Stimulated activated CD8-positive, alpha-beta memory T cell treated with anti-CD3 and anti-CD28 coated beads, Interleukin-12 subunit alpha, Interleukin-12 subunit beta, amount 100 ng/mL, for 24 hours (primary cell): ENCODE measurements around the gene SORL1.

Source experiments
- DNase-seq: peaks from one replicate; pipeline ENCODE4 v3.0.0-alpha.2; 2020; ENCODE audit errors: extremely low read depth

Gene SORL1

DNA sequence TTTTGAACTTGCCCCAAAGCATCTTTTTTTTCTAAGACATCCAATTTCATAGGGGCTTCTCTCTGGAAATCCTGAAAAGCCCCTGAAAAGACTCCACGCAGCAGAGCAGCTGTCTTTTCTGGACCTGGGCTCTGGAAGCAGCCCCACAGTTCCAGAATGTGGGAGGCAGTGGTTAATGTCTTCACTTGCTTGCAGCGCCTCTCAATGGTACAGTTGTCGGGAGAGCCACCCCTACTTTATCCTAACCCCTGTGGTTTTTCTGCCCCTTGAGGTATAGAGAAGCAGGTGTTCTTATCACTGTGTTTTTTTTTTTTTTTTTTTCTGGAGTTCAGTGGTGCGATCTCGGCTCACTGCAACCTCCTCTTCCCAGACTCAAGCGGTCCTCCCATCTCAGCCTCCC, 84.0 kb downstream of the SORL1 start:
- DNase-seq = no peak

DNA sequence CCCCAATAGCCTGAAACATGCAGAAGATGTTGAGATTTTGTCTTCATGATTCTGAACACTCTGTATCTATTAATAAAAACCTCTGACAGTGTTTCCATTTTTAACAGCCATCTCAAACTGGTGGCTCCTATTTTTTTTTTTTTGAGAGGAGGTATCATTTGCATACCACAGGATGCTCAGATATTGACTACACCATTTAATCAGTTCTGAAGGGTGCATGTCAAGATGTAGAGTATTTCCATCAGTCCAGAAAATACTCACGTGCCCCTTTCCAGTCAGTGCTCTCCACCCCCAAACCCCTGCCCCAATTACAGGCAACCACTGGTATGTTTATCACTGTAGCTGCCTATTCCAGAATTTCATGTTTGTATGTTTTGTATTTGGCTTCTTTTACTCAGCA, 85.9 kb downstream of the SORL1 start:
- no peak for DNase-seq

DNA sequence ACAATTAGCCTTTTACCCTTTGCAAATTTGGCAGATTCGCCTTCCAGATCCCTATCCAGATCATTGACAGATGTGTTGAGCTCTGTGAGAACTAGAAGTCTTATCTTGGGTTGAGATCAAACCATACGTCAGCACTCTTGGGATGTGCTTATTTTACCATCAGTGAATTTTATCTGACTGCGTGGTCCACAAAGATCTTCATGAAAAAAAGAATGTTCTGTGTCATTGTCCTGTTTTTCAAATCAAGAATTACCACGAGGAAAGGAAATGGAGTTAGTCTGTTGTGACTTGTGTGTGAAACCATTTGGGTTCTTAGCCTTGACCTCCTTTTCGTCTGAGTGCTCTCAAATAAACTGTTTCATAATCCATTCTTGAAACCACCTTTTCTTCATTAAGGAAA, 86.9 kb downstream of the SORL1 start:
- no peak for DNase-seq

DNA sequence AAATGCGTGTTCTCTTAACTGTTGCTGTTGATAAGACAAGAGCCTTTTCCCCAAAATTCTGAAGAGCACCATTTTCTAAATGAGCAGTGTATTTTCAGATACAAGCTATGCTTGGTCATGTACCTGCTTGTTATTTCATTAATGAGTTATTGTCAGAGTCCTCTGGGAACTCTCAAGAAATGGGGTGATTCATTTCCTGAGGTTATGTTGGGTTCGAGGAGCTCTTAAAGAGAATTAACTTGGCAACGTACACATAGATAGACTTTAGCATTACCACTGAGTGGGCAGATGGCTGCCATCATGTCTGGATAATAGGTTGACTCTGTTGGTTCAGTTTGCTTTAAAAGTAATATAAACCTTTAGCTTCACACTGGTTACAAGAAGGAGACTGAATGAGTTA, 88.5 kb downstream of the SORL1 start:
- no peak for DNase-seq

DNA sequence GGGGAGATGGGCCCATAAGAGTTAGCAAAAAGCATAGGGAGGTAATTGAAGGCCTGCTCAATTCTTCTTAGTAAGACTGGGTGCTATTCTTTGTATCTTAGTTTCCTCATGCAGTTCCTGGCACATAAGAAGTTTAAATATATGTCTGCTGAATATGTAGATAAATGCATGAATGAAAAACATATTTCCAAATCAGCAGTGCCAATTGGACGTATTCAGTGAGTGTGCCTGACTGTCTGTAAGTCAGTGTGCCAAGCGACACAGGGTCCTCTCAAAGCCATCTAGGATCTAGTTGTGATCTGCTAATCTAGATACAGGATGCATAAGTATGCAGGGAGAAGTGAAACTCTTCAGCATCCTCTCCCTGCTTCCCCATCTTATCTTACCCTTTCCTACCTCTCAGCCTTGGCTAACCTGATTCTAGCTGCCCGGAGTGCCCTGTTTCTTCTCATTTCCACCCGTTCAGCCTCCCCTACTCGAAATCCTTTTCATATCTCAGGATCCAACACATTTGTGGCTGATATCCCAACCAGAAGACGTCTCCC, 91.8 kb downstream of the SORL1 start:
- DNase-seq = no peak

DNA sequence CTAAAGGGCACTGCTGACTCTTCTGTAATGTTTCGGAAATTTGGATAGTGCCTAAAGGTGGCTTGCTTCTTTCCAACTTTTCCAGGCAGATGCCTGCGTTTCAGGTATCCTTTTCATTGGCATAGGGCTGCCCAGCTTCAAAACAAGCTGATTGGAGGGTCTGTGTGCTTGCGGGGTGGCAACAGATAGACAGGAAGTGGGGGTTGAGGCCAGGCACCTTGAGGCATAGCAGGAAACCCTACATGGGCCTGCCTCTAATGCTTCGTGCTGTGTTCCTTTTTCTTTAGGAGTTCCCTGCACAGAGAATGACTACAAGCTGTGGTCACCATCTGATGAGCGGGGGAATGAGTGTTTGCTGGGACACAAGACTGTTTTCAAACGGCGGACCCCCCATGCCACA, 92.8 kb downstream of the SORL1 start:
- DNase-seq = no peak

DNA sequence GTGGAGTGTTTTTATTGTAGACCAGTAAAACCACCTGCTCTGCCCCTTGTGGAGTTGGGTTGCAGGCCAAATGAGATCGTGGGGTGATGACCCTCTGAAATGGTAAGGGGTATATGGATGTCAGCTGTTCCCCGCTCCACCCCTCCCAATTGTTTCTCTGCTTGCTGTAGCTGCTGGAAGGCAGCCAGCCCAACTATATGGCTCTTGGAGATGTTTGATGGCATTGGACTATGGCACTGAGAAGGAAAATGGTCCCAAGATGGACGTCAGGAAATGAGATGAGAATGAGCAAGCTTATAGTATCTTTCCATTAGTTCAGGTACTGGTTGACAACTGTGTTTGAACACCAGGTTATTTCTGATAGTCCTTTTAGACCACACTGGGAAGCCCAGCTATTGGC, 95.5 kb downstream of the SORL1 start:
- no peak for DNase-seq

DNA sequence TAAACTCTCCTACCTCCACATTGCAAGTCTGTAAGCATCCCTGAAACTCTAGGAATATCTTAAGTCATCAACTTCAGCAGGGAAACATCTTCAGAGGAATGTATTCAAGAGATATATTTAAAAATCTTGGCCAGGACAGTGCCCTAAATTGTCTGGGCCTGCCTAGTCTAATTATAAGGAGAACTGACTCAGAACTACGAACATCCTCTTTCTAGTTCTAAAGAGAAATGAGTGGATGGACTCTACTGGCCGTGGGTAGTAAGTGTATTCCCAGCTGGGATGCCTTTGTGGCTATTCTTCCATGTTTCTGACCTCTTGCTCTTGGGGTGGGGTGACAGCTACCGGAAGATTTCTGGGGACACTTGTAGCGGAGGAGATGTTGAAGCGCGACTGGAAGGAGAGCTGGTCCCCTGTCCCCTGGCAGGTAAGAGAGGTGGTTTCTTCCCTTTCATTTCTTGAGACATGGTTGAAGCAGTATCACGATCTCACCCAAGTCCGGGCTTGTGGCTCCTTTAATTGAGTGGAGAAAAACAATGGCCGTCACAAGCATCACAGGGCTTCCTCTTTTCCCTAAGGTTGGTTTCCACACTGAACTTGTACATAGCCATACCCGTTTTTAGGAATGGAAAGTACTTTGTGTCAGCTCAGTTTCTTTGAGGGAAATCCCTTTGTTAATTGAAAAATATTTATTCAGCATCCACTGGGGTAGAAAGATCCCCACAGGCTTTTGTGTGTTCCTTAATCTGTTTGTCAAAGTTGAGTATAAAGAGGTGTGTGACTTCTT, 98.3 kb downstream of the SORL1 start:
- DNase-seq = no peak

DNA sequence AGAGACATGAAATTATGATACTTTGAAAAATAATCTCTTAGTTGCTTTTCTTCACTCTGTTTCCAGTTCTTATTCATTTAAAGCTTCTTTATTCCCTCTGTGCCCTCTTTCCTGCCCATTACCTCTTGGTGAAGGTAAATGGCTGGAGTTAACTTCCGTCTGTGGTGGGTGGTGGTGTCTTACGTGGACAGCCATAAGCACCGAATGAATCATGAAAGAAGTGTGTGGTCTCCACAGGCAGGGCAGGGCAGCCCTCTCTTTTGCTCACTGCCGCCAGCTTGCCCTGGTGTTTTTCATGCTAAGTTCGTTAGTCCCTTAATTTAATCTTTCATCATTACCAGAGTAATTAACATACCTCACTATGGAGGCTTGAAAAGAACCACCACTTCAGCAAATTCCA, 99.3 kb downstream of the SORL1 start:
- no peak for DNase-seq

DNA sequence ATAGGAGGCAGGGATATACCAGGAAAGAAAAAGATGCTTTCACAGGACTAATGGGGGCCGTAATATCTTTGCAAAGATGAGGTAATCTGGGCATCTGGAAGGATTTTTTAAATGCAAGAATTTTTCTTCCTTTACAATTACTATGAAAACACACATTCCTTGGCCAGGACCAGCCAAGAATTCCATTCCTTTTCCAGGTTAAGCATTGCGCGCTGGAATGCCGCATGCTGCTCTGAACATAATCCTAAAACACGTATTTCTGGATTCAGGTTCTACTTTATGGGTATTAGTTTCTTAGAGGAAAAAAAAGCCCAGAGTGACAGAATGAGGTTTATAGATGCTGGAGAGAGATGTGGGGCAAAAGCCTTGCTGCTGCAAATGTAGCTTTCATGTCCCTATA, 100.0 kb downstream of the SORL1 start:
- no peak for DNase-seq

DNA sequence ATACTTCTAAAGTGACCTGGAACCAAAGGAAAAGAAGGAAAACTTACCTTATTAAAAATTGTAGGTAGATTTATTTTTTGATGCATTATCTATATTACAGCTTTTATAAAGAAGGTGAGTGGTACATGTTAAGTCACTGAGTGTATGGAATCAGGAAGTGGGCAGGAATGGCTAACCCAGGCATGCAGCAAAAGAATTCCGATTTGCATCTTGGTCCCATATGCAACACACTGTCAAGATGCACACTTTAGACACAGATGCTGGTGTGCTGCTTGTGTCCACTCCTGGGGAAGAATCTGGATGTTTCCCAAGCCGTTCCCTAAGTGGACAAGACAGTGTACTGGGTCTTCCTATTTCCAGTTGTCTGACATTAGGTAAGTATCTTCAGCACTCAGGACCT, 100.5 kb downstream of the SORL1 start:
- no peak for DNase-seq

DNA sequence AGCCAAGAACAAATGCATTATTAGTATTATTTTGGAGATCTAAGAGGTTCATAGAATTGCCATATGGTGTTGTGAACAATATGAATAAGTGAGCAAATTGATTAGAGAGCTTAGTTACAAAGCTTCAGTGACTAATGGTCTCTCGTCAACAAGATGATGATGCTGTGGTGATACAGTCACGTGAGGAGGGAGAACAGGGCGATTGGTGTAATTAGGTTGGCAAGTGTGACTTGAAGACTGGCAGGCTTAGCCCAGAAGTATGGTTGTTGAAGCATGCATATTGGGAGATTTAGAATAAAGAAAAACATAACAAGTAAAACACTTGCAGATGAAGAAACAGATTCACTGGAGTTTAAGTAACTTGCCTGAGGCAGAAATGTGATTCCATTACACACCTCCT, 101.3 kb downstream of the SORL1 start:
- no peak for DNase-seq

DNA sequence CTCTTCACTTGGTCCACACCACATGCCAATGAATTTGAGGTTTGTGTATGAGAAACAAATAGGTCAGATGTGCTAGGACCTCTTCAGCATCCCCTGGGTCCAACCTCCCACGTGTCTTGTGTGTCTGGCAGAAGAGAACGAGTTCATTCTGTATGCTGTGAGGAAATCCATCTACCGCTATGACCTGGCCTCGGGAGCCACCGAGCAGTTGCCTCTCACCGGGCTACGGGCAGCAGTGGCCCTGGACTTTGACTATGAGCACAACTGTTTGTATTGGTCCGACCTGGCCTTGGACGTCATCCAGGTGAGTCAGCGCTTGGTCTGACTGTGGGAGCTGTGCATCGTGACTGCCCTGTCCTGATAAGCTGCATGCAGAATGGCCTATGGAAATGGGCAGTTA, 101.7 kb downstream of the SORL1 start:
- no peak for DNase-seq

DNA sequence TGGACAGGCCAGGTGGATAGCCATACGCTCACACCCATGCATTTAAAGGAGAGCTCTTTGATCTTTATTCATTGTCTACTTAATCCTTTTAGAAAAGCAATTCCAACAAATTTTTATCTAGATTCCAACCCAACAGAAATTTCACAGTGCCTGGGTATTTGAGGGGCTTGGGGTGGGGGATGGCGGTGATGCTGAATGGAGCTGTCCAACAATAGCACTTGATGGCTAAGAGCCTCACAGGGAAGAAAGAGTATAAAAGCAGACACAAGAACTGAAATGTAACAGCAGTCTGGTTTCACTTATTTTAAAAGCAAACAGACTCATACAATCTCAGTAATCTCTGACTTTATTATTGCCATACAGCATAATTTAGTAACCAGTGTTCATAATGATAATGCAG, 102.4 kb downstream of the SORL1 start:
- no peak for DNase-seq

DNA sequence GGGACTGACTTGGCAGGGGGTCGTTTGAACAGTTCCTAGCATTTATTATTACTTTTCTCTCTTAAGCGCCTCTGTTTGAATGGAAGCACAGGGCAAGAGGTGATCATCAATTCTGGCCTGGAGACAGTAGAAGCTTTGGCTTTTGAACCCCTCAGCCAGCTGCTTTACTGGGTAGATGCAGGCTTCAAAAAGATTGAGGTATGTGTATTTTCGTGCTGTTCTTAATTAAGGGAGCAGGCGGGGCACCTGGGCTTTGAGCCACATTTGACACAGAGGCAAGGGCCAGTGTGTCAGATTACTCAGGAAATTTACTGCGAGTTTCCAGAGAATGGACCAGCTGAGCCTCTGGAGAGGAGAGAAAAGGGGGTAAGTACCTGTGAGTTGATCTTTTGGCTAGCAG, 103.0 kb downstream of the SORL1 start:
- no peak for DNase-seq

DNA sequence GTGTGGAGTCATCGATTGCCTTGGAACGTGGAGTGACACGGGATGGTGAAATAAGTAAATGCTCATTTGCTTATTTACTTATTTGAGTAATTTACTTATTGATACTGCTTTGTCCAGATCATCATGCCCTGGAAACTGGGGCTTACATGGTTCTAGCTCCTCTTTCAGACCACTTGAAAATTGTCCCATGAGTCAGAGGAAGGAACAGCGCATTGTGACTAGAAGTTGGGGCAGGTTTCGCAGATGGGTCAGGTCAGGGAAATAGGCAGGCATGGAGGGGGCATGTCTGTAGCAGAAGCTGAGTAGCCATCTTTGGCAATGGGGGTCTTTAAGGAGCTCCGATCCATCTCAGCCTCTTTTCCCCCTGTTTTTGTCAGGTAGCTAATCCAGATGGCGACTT, 104.8 kb downstream of the SORL1 start:
- DNase-seq = no peak

DNA sequence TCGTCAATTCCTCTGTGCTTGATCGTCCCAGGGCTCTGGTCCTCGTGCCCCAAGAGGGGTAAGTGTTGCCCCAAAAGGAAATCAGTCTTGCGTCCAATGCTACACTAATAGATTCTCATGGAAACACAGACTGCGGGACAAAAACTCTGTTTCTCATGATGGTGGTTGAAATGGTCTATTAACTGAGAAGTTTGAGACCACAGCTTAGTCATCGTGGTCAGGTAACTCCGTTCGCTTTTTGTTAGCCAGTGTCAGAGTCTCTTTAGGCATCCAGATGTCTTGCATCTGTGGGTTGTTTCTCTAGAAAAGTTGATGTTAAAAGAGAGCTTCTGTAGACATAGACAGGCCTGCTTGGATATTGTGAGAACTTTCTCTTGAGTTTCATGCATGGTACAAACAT, 105.2 kb downstream of the SORL1 start:
- no peak for DNase-seq

DNA sequence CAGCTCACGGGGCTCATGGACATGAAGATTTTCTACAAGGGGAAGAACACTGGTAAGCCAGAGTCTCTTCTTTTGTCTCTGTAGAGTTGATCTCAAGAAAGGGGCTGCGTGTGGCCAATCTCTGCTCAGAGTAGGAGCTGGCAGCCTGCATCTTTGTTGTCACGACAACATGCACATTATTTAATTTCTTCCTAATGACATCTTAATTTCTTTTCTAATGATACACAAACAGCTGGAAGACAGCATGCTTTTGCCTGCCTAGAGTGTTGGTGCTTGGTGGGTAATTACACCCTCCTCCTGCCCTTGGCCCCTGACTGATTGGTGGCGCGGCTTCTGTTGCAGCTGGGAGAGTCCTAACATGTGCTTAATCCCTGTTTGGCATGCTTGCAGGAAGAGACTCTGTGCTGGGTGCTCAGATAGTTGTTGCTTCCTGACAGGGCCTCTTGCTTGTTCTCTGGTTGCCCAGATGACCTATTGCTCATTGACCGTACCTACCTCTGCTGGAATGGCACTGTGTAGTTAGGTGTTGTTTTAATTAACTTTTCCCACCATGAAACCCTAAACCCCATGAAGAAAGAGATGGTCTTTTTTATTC, 107.6 kb downstream of the SORL1 start:
- DNase-seq = no peak

DNA sequence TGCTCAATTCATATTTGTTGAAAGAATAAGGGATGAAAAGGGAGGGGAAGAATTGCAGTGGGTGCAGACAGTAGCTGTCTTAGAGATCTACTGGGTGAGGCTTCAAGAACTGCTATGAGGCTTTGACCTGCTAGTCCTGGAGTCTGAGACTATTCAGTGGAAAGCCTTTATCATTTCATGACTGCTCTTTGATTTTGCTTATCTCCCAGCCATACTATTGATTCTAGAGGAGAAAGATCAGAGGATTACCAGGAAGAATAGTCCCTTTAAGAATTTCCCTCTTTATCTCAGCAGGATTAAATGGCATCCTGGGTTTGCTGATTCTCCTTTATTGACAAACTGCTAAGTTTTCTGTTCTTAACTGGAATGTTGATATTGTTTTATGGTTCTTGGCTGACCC, 108.1 kb downstream of the SORL1 start:
- no peak for DNase-seq

DNA sequence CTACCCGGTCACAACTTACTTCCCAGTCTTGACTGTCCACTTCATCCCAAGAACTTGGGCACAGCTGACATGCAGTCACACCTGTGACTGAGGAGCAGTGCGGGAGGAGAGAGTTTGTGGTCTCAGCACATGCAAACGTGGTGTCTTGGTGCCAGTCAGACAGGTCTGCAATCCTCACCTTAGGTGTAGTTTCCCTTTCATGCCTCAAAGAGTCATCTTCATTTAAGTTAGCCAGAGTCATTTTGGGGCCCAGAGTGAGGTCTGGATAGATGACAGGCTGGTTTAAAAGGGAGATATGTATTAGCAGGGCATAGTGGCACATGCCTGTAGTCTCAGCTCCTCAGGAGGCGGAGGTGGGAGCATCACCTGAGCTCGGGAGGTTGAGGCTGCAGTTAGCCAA, 109.1 kb downstream of the SORL1 start:
- DNase-seq = no peak

DNA sequence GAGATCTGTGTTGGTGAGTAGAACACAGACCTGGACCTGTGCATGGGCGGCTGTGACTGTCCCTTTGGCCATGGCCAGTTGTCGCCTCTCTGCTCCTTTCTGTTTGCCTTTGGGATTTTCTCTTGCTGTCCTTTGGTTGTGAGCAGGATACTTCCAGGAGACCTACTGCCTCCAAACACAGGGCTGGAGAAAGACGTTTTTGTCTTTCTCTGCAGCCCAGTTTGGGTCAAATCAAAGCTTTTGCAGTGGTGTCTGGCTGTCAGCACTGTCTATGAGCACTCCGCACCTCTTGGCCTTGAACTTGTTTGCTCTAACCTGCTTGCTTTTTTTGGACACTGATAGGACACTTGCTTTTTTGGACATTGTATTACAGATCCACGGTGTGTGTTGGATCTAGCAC, 109.6 kb downstream of the SORL1 start:
- no peak for DNase-seq

DNA sequence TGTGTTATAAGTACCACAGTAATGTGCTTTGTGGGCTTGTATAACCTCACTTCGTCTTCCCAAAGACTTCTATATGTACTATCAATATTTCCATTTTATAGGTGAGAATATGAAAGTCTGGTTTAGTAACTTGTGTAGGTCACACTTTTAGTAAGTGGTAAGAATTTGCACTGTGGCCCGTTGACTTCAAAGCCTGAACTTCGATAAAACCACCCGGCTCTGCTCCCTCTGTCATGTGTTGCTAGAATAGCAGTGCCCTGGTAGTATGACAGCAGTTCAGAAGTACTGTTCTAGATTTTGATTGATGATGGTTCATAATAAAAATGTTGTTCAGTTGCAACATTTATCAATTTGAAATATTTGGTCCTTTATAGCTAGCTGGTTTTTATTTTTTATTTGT, 110.9 kb downstream of the SORL1 start:
- no peak for DNase-seq

DNA sequence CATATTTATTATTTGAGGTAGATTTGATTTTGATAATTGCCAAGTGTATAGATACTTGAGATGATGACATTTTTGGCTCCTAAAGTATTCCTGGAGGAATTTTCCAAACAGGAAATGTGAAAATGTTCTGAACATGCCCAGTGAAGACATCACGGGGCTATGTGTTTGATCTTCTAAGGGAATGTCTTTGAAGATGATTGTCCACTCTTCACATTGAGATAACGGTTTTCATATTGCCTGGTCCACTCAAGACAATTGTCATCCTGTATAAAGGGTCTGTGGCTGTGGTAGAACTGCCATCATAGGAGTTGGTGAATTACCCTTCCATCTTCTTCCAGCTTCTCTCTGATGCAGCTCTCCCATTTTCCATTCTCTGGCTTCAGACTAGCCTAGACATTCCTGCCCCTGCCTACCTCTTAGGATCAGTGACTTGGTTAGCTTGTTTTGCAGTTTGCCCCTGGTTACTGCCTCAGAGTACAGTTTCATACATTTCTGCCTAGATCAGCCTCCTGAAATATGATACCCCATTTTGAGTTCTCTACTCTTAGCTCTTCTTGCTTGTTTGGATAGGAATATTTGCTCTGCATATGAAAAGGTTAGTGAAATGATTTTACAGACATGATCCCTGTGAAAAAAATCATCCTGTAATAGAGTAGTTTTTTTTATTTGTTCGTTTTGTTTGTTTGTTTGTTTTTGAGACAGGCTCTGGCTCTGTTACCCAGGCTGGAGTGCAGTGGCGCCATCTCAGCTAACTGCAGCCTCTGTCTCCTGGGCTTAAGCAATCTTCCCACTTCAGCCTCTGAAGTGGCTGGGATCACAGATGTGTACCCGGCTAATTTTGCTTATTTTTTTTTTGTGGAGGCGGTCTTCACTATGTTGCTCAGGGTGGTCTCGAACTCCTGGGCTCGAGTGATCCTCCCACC, 112.0 kb downstream of the SORL1 start:
- DNase-seq = no peak
